A673 (cell line): Measurements from ENCODE around the gene AGRP. TPM values are rescaled to one million over a fixed set of nuclear protein-coding genes. Genes with fewer than 3 reads are reported as not detected.

Experiments
- BruUV-seq: library from RNA; stranded (reverse); fragments of 400-500 nt; replicated peaks from 2 replicates; lab custom pipeline; 2021; lab: Mats Ljungman, UMichigan
- CTCF ChIA-PET: fragments of 300-600 bp; sonication (Branson Sonifier 250); formaldehyde crosslinking; loops from one replicate; lab custom pipeline; 2022; ENCODE audit warnings: antibody characterized with exemption; lab: Charles Lee
- POLR2A ChIA-PET: fragments of 300-600 bp; sonication (Branson Sonifier 250); formaldehyde crosslinking; loops from one replicate; lab custom pipeline; 2022; ENCODE audit warnings: antibody characterized with exemption; ENCODE audit not compliant: low non-redundant PET; lab: Charles Lee
- DNase-seq: peaks from one replicate; pipeline ENCODE4 v3.0.0-alpha.2; 2015; ENCODE audit warnings: low spot score
- H3K27ac ChIP-seq: fragments of 200-600 bp; sonication (generic); 2 replicates; pipeline ENCODE4 v1.5.1; 2016; ENCODE audit warnings: mixed run types, low read depth, mild to moderate bottlenecking, mixed read lengths, antibody characterized with exemption, low read length; ENCODE audit not compliant: poor library complexity, severe bottlenecking
- H3K27me3 ChIP-seq: fragments of 200-600 bp; sonication (generic); replicated peaks from 2 replicates; pipeline ENCODE4 v1.6.1; 2017; ENCODE audit warnings: mixed run types, low read depth, mild to moderate bottlenecking, mixed read lengths, antibody characterized with exemption, low read length; ENCODE audit not compliant: insufficient read depth, poor library complexity
- H3K36me3 ChIP-seq: fragments of 200-600 bp; sonication (generic); 2 replicates; pipeline ENCODE4 v1.6.1; 2016; ENCODE audit warnings: mixed run types, mild to moderate bottlenecking, mixed read lengths, antibody characterized with exemption, low read length; ENCODE audit not compliant: insufficient read depth, poor library complexity, severe bottlenecking
- H3K4me1 ChIP-seq: fragments of 200-600 bp; sonication (generic); 2 replicates; pipeline ENCODE4 v1.6.1; 2017; ENCODE audit warnings: mixed run types, mild to moderate bottlenecking, mixed read lengths, antibody characterized with exemption, low read length; ENCODE audit not compliant: insufficient read depth, poor library complexity, severe bottlenecking
- H3K4me3 ChIP-seq: fragments of 200-600 bp; sonication (generic); 2 replicates; pipeline ENCODE4 v1.5.1; 2016; ENCODE audit warnings: low read depth, mixed run types, mild to moderate bottlenecking, mixed read lengths, low read length; ENCODE audit not compliant: poor library complexity, severe bottlenecking
- H3K9me3 ChIP-seq: fragments of 200-600 bp; sonication (generic); 2 replicates; pipeline ENCODE4 v1.6.1; 2016; ENCODE audit warnings: mixed run types, low read depth, mild to moderate bottlenecking, mixed read lengths, antibody characterized with exemption, low read length; ENCODE audit not compliant: poor library complexity, severe bottlenecking
- EZH2 ChIP-seq: fragments of 200-600 bp; sonication (generic); IDR thresholded peaks from 2 replicates; pipeline ENCODE4 v1.6.1; 2017; ENCODE audit warnings: borderline replicate concordance, low read depth, mild to moderate bottlenecking, mixed read lengths, antibody characterized with exemption, low read length; ENCODE audit not compliant: poor library complexity, severe bottlenecking
- intact Hi-C: fragments of 100-400 bp; cut with micrococcal nuclease; formaldehyde crosslinking; loops from one replicate; pipeline ENCODE4 v1.10.0; 2022; ENCODE audit not compliant: unreplicated experiment
- total RNA-seq: library from RNA; stranded (reverse); gene quantifications from 2 replicates; pipeline ENCODE4 v1.2.3, GENCODE V29; 2021
- TF ChIP-seq, protein P1 (sequence below): fragments of 300-800, 200-600 bp; sonication (generic); conservative IDR thresholded peaks from 2 replicates; pipeline ENCODE4 v1.5.1; 2017; ENCODE audit warnings: low read depth, mild to moderate bottlenecking, antibody characterized with exemption, low read length, moderate library complexity, mixed read lengths

The AGRP gene
- total RNA-seq, 1 experiment from 2014 or later, result not detected

DNA sequence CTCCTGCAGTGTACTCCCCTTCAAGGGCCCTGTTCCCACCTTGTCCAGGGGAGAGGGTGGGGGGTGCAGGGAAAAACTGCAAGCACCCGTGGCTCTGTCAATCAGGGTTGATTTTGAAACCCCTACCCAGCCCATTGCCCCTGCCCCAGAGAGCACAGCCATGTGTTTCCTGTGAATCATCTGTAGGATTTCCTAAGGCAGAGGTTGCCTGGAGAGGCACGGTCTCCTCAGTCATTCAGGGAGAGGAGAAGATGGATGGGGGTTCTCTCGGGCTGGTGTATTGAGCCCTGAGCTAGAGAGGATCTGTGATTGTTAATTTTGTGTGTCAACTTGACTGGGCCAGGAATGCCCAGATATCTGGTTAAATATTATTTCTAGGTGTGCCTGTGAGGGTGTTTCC lies 3.5 kb upstream of the AGRP start:
- ChIA-PET CTCF (no interaction called here), POLR2A (no interaction called here)
- H3K36me3 ChIP-seq, result no peaks in the 10 kb centered on the region
- no peaks in the 10 kb centered on the region for H3K27me3 ChIP-seq
- H3K9me3 ChIP-seq, result no peaks in the 10 kb centered on the region
- no peak overlapping the region for H3K27ac ChIP-seq
- BruUV-seq, result no TSS peak
- H3K4me3 ChIP-seq, result no peak overlapping the region
- intact Hi-C loops, result no loop called here
- TF ChIP-seq EZH2, result no peak
- TF ChIP-seq, protein P1, sequence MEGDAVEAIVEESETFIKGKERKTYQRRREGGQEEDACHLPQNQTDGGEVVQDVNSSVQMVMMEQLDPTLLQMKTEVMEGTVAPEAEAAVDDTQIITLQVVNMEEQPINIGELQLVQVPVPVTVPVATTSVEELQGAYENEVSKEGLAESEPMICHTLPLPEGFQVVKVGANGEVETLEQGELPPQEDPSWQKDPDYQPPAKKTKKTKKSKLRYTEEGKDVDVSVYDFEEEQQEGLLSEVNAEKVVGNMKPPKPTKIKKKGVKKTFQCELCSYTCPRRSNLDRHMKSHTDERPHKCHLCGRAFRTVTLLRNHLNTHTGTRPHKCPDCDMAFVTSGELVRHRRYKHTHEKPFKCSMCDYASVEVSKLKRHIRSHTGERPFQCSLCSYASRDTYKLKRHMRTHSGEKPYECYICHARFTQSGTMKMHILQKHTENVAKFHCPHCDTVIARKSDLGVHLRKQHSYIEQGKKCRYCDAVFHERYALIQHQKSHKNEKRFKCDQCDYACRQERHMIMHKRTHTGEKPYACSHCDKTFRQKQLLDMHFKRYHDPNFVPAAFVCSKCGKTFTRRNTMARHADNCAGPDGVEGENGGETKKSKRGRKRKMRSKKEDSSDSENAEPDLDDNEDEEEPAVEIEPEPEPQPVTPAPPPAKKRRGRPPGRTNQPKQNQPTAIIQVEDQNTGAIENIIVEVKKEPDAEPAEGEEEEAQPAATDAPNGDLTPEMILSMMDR, result no peak
- DNase-seq, result no peak
- H3K4me1 ChIP-seq, result no peaks in the 10 kb centered on the region

DNA sequence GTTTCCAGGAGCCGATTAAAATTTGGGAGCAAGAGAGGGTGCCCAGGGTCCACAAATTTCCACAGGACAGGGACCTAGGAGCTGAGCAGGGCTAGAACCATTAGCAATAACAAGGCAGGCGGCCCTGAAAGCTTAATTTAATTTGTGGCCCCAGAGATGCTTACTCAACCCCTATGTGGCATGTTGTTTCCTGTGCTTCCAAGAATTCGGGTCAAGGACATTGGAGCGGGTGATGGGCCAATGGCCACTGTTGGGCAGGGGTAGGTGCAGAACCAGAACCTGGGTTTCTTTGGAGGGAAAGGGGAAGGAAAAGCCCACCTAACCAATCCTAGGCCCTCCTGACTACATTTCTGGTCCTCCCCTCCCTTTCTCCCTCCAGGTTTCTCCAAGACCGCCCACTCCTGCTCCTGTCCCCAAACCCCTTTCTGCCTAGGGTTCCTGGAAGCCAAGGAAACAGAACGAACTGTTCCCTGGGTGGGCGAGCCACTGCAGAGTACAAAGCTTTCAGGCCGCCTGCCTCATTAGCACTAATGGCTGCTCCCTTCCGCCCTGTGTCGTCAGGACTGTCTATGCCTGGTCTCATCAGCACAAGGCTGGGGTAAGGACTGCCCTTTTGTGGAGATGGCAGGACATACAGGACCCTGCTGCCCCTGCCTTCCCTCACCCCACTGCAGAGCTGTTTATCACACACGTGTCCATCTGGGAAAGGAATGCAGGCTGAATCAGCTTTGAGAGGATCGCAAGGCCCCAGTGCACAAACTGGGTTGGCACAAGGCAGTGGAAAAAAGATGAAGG lies 581 bp upstream of the AGRP start:
- POLR2A ChIA-PET, result no interaction called here
- CTCF ChIA-PET, result no interaction called here
- no peak overlapping the region for H3K4me3 ChIP-seq
- H3K36me3 ChIP-seq, result no peaks in the 10 kb centered on the region
- H3K4me1 ChIP-seq, result no peaks in the 10 kb centered on the region
- no peak for DNase-seq
- no peak overlapping the region for H3K27ac ChIP-seq
- no TSS peak for BruUV-seq
- H3K9me3 ChIP-seq, result no peaks in the 10 kb centered on the region
- TF ChIP-seq, protein P1, result no peak
- TF ChIP-seq EZH2, result no peak
- H3K27me3 ChIP-seq, result no peaks in the 10 kb centered on the region
- intact Hi-C loops, result no loop called here

DNA sequence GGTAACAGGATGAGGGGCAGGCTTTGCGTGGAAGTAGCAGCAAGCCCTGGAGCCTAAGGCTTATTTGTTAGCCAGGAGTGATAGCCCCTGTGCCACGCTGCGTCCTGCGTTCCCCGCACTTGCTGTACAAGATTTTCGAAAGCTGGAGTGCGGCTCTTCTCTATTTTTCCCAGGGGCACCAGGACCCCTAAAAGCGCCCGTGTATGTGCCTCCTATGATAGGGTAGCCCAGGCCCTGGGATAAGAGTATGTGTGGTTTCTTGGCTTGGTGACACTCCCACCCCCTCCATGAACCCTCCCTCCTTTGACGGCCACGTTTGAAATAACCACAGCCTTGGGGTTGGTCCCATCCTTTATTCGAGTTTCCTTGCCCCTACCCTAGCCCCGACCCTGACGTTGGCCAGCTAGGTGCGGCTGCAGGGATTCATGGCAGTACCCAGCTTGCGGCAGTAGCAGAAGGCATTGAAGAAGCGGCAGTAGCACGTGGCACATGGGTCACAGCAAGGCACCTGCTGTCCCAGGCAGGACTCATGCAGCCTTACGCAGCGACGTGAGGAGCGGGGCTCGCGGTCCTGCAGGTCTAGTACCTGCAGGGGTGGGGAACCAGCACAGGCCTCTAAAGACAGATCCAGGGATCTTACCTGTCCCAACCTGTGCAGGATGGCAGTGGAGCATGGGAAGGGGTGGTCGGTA lies 968 bp downstream of the AGRP start:
- H3K36me3 ChIP-seq, result no peaks in the 10 kb centered on the region
- TF ChIP-seq EZH2, result no peak
- TF ChIP-seq, protein P1, result no peak
- ChIA-PET CTCF (no interaction called here), POLR2A (no interaction called here)
- H3K4me3 ChIP-seq, result peak overlapping the region; percentile 95
- no peaks in the 10 kb centered on the region for H3K4me1 ChIP-seq
- H3K9me3 ChIP-seq, result no peaks in the 10 kb centered on the region
- intact Hi-C loops, result no loop called here
- BruUV-seq, result no TSS peak
- H3K27me3 ChIP-seq, result no peaks in the 10 kb centered on the region
- DNase-seq, result no peak
- H3K27ac ChIP-seq, result peak overlapping the region; percentile 81
